ENCODE data around the gene GRID1. TPM values are rescaled to one million over a fixed set of nuclear protein-coding genes. Genes with fewer than 3 reads are reported as not detected.

GRID1 gene
- total RNA-seq, 1 experiment from 2014 or later, result 5.6 TPM

DNA sequence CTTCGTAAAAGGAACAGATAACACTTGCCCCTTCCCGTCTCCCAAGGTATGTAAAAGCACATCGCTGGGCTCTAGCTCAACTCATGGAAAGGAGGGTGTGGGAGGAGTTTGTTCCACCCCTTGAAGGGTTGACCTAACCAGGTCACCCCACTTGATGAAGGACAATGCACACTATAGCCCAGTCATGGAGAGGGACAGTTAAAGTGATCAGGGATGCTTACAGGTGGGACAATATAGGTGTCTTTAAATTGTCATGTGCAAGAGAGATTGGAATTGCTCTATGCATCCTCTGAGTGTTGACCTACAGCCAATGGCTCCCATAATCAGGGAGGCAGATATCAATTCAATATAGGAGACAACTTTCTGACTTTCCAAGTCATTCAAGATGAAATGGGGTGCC, 448.2 kb downstream of the GRID1 start:
- H3K4me1 ChIP-seq (ENCODE audit: control insufficient read depth in 1 of 2, insufficient read depth in 2 of 2, low read length in 2 of 2), result no peaks in the 10 kb centered on the region
- H3K27me3 ChIP-seq (ENCODE audit: insufficient read depth, low read length), result peaks cover 5% of the 10 kb centered on the region; the same call in 1 of the 2 replicates
- no peaks in the 10 kb centered on the region for H3K36me3 ChIP-seq (ENCODE audit: control insufficient read depth in 1 of 2, insufficient read depth in 2 of 2, low read length in 2 of 2)
- no peak overlapping the region for H3K27ac ChIP-seq (ENCODE audit: low read depth, low read length)
- POLR2A ChIA-PET, result no interaction called here
- H4K20me1 ChIP-seq (ENCODE audit: insufficient read depth), result no peaks in the 10 kb centered on the region
- BruUV-seq (replicated peaks), result no TSS peak
- intact Hi-C loops (cut with micrococcal nuclease), result no loop called here
- ATAC-seq, result no peak
- TF ChIP-seq POLR2A (IDR thresholded peaks at IDR 0.05; ENCODE audit: borderline replicate concordance, extremely low read depth, insufficient read depth, insufficient read length), result no peak
- TF ChIP-seq EZH2phosphoT487 (IDR thresholded peaks at IDR 0.05; ENCODE audit: borderline replicate concordance), result no peak
- TF ChIP-seq, protein P1, sequence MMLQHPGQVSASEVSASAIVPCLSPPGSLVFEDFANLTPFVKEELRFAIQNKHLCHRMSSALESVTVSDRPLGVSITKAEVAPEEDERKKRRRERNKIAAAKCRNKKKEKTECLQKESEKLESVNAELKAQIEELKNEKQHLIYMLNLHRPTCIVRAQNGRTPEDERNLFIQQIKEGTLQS (IDR thresholded peaks at IDR 0.05), result no peak
- no peak for TF ChIP-seq YY1 (IDR thresholded peaks at IDR 0.05; ENCODE audit: extremely low read depth, insufficient replicate concordance, low read depth, low read length)
- no peak for TF ChIP-seq POLR2AphosphoS5 (IDR thresholded peaks at IDR 0.05; ENCODE audit: low read depth, low read length)
- TF ChIP-seq RAD21 (IDR thresholded peaks at IDR 0.05; ENCODE audit: low read depth), result no peak
- no peak for TF ChIP-seq SP1 (IDR thresholded peaks at IDR 0.05; ENCODE audit: low read depth)
- no peak for TF ChIP-seq EGR1 (IDR thresholded peaks at IDR 0.05; ENCODE audit: low read depth)
- no peak for TF ChIP-seq TCF7L2 (IDR thresholded peaks at IDR 0.05; ENCODE audit: borderline replicate concordance, extremely low read depth, insufficient read depth, insufficient read length)
- TF ChIP-seq, protein P2, sequence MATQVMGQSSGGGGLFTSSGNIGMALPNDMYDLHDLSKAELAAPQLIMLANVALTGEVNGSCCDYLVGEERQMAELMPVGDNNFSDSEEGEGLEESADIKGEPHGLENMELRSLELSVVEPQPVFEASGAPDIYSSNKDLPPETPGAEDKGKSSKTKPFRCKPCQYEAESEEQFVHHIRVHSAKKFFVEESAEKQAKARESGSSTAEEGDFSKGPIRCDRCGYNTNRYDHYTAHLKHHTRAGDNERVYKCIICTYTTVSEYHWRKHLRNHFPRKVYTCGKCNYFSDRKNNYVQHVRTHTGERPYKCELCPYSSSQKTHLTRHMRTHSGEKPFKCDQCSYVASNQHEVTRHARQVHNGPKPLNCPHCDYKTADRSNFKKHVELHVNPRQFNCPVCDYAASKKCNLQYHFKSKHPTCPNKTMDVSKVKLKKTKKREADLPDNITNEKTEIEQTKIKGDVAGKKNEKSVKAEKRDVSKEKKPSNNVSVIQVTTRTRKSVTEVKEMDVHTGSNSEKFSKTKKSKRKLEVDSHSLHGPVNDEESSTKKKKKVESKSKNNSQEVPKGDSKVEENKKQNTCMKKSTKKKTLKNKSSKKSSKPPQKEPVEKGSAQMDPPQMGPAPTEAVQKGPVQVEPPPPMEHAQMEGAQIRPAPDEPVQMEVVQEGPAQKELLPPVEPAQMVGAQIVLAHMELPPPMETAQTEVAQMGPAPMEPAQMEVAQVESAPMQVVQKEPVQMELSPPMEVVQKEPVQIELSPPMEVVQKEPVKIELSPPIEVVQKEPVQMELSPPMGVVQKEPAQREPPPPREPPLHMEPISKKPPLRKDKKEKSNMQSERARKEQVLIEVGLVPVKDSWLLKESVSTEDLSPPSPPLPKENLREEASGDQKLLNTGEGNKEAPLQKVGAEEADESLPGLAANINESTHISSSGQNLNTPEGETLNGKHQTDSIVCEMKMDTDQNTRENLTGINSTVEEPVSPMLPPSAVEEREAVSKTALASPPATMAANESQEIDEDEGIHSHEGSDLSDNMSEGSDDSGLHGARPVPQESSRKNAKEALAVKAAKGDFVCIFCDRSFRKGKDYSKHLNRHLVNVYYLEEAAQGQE (IDR thresholded peaks at IDR 0.05; ENCODE audit: low read depth), result no peak
- TF ChIP-seq ELF1 (IDR thresholded peaks at IDR 0.05; ENCODE audit: borderline replicate concordance, low read depth), result no peak
- TF ChIP-seq FOSL1 (IDR thresholded peaks at IDR 0.05; ENCODE audit: low read depth), result no peak
- TF ChIP-seq, protein P3, sequence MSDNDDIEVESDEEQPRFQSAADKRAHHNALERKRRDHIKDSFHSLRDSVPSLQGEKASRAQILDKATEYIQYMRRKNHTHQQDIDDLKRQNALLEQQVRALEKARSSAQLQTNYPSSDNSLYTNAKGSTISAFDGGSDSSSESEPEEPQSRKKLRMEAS (IDR thresholded peaks at IDR 0.05), result no peak
- no peak for TF ChIP-seq SRF (IDR thresholded peaks at IDR 0.05; ENCODE audit: low read depth)
- TF ChIP-seq, protein P4, sequence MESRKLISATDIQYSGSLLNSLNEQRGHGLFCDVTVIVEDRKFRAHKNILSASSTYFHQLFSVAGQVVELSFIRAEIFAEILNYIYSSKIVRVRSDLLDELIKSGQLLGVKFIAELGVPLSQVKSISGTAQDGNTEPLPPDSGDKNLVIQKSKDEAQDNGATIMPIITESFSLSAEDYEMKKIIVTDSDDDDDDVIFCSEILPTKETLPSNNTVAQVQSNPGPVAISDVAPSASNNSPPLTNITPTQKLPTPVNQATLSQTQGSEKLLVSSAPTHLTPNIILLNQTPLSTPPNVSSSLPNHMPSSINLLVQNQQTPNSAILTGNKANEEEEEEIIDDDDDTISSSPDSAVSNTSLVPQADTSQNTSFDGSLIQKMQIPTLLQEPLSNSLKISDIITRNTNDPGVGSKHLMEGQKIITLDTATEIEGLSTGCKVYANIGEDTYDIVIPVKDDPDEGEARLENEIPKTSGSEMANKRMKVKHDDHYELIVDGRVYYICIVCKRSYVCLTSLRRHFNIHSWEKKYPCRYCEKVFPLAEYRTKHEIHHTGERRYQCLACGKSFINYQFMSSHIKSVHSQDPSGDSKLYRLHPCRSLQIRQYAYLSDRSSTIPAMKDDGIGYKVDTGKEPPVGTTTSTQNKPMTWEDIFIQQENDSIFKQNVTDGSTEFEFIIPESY (IDR thresholded peaks at IDR 0.05; ENCODE audit: extremely low read depth, insufficient replicate concordance, low read length), result no peak
- no peak for TF ChIP-seq ZFX (IDR thresholded peaks at IDR 0.05)
- no peak for TF ChIP-seq JUND (IDR thresholded peaks at IDR 0.05)
- TF ChIP-seq CEBPB (IDR thresholded peaks at IDR 0.05; ENCODE audit: low read depth), result no peak
- no peak for TF ChIP-seq SIN3A (IDR thresholded peaks at IDR 0.05; ENCODE audit: low read depth)
- H2AFZ ChIP-seq (ENCODE audit: low read depth, low read length, poor library complexity, severe bottlenecking), result no peak overlapping the region
- RAD21 ChIA-PET (ENCODE audit: low non-redundant PET in 1 of 2, low total read pairs in 2 of 2, uncharacterized antibody in 2 of 2, unreplicated experiment in 2 of 2), result no interaction called here
- CTCF ChIA-PET, result no interaction called here
- no peaks in the 10 kb centered on the region for H3K79me2 ChIP-seq (ENCODE audit: insufficient read depth, low read length)
- no peak overlapping the region for H3K4me3 ChIP-seq (replicated peaks in 1 of 2; ENCODE audit: low read depth in 1 of 2, low read length in 2 of 2)
- no peaks in the 10 kb centered on the region for H3K9me2 ChIP-seq (ENCODE audit: insufficient read depth)
- H3K9ac ChIP-seq (ENCODE audit: low read length), result no peak overlapping the region
- no peak overlapping the region for H3K4me2 ChIP-seq (ENCODE audit: low read length)
- no peak for DNase-seq (ENCODE audit: low read depth, low spot score)
- H3K9me3 ChIP-seq (ENCODE audit: control insufficient read depth in 1 of 2, insufficient read depth in 1 of 2, low read depth in 1 of 2, low read length in 2 of 2), result no peaks in the 10 kb centered on the region

All from HCT116 (cell line).